WERI-Rb-1 (cell line): ENCODE measurements around the gene GRIN2A.
A peak's percentile ranks its signal among the peaks of the same experiment; 100 is the strongest.

ENCODE experiments used
- DNase-seq: peaks from one replicate; pipeline ENCODE4 v3.0.0-alpha.2; 2020
- H3K27ac ChIP-seq: fragments of 250-450 bp; sonication (Bioruptor Pico); 2 replicates; pipeline ENCODE4 v1.5.1; 2020; ENCODE audit warnings: mild to moderate bottlenecking, moderate library complexity
- H3K27me3 ChIP-seq: fragments of 250-450 bp; sonication (Bioruptor Pico); 2 replicates; pipeline ENCODE4 v1.5.1; 2021; ENCODE audit warnings: mild to moderate bottlenecking, low read depth, moderate library complexity; ENCODE audit not compliant: insufficient read depth, severe bottlenecking
- H3K36me3 ChIP-seq: fragments of 250-450 bp; sonication (Bioruptor Pico); 2 replicates; pipeline ENCODE4 v1.5.1; 2020; ENCODE audit warnings: mild to moderate bottlenecking, moderate library complexity
- H3K4me3 ChIP-seq: 2 replicates; pipeline ENCODE4 v1.5.1; 2011; ENCODE audit warnings: low read depth, mild to moderate bottlenecking, control low read depth, low read length
- H3K9me3 ChIP-seq: fragments of 250-450 bp; sonication (Bioruptor Pico); 2 replicates; pipeline ENCODE4 v1.5.1; 2021; ENCODE audit warnings: mild to moderate bottlenecking, moderate library complexity; ENCODE audit not compliant: severe bottlenecking
- CTCF ChIP-seq: IDR thresholded peaks from 2 replicates; pipeline ENCODE4 v1.5.1; 2011; ENCODE audit warnings: low read depth, mild to moderate bottlenecking, control low read depth, inconsistent platforms, low read length

GRIN2A gene

GRCh38 chr16:9966569-9967157 is 215.6 kb downstream of the GRIN2A start:
- H3K4me3 ChIP-seq, result no peak overlapping the region
- H3K9me3 ChIP-seq, result peaks cover 3% of the 10 kb centered on the region
- H3K27ac ChIP-seq, result no peak overlapping the region
- no peak for DNase-seq
- H3K36me3 ChIP-seq, result no peaks in the 10 kb centered on the region
- H3K27me3 ChIP-seq, result no peaks in the 10 kb centered on the region
- TF ChIP-seq CTCF, result no peak

GRCh38 chr16:9965079-9965478 is 217.1 kb downstream of the GRIN2A start:
- no peak for TF ChIP-seq CTCF
- no peaks in the 10 kb centered on the region for H3K27me3 ChIP-seq
- DNase-seq, result no peak
- peaks cover 3% of the 10 kb centered on the region for H3K9me3 ChIP-seq
- H3K4me3 ChIP-seq, result no peak overlapping the region
- no peak overlapping the region for H3K27ac ChIP-seq
- H3K36me3 ChIP-seq, result no peaks in the 10 kb centered on the region

GRCh38 chr16:9964426-9964825 is 217.8 kb downstream of the GRIN2A start:
- no peaks in the 10 kb centered on the region for H3K36me3 ChIP-seq
- H3K27me3 ChIP-seq, result no peaks in the 10 kb centered on the region
- DNase-seq, result peak; percentile 59
- no peak overlapping the region for H3K4me3 ChIP-seq
- peaks cover 3% of the 10 kb centered on the region for H3K9me3 ChIP-seq
- no peak overlapping the region for H3K27ac ChIP-seq
- no peak for TF ChIP-seq CTCF

GRCh38 chr16:9957433-9957832 is 224.8 kb downstream of the GRIN2A start:
- Histone ChIP-seq H3K27ac (no peak overlapping the region), H3K36me3 (no peaks in the 10 kb centered on the region), H3K9me3 (no peaks in the 10 kb centered on the region), H3K27me3 (no peaks in the 10 kb centered on the region), H3K4me3 (no peak overlapping the region)
- TF ChIP-seq CTCF, result no peak
- no peak for DNase-seq

- H3K27ac ChIP-seq, result no peak overlapping the region
- DNase-seq, result no peak
- TF ChIP-seq CTCF, result no peak
- H3K36me3 ChIP-seq, result no peaks in the 10 kb centered on the region
- no peaks in the 10 kb centered on the region for H3K9me3 ChIP-seq
- H3K4me3 ChIP-seq, result no peak overlapping the region
- no peaks in the 10 kb centered on the region for H3K27me3 ChIP-seq
These were observed 225.2 kb downstream of the GRIN2A start for GRCh38 chr16:9957002-9957401.

GRCh38 chr16:9955677-9956076 is 226.6 kb downstream of the GRIN2A start:
- H3K9me3 ChIP-seq, result no peaks in the 10 kb centered on the region

More at GRCh38 chr16:9955677-9956076, 226.6 kb downstream of the GRIN2A start:
- no peak overlapping the region for H3K27ac ChIP-seq
- no peak for TF ChIP-seq CTCF
- no peaks in the 10 kb centered on the region for H3K36me3 ChIP-seq
- H3K27me3 ChIP-seq, result no peaks in the 10 kb centered on the region
- H3K4me3 ChIP-seq, result no peak overlapping the region
- DNase-seq, result no peak
